Endothelial cell of umbilical vein (primary cell): ENCODE data around the gene AGXT. TPM values are rescaled to one million over a fixed set of nuclear protein-coding genes. Genes with fewer than 3 reads are reported as not detected.

Experiments
- BruUV-seq: library from RNA; stranded (reverse); fragments of 400-500 nt; replicated peaks from 2 replicates; lab custom pipeline; 2021; lab: Mats Ljungman, UMichigan
- CTCF ChIA-PET: fragments of 300-600, 350-600 bp; sonication (Branson Sonifier 250); formaldehyde crosslinking; loops from one replicate; lab custom pipeline; 2021; ENCODE audit warnings: antibody characterized with exemption, inconsistent platforms; lab: Charles Lee
- POLR2A ChIA-PET: fragments of 300-600, 350-600 bp; sonication (Branson Sonifier 250); formaldehyde crosslinking; loops from one replicate; lab custom pipeline; 2021; ENCODE audit warnings: antibody characterized with exemption, inconsistent platforms; lab: Charles Lee
- DNase-seq: peaks from one replicate; pipeline ENCODE4 v3.0.0-alpha.2; 2011; ENCODE audit warnings: low read depth, low spot score
- FAIRE-seq: peaks from 2 replicates; lab custom pipeline; 2011; peaks lifted over from hg19 to GRCh38; lab: Jason Lieb, UNC
- H2AFZ ChIP-seq: 2 replicates; pipeline ENCODE4 v1.6.0; 2012; ENCODE audit warnings: low read depth, low read length, control low read depth, inconsistent platforms
- H3K27ac ChIP-seq: 2 replicates; pipeline ENCODE4 v1.5.1; 2011; ENCODE audit warnings: low read depth, mild to moderate bottlenecking, control low read depth, low read length, moderate library complexity; ENCODE audit not compliant: insufficient read depth
- H3K27me3 ChIP-seq, 2 experiments: 2 replicates each; pipeline versions ENCODE4 v1.6.0 to v1.6.1; 2011; ENCODE audit warnings: low read length in 2 of 2, mixed read lengths in 1 of 2; ENCODE audit not compliant: control insufficient read depth in 2 of 2, insufficient read depth in 2 of 2
- H3K36me3 ChIP-seq, 2 experiments: 2 replicates in 1 of 2; 3 replicates in 1 of 2; pipeline ENCODE4 v1.5.1; 2011; ENCODE audit warnings: low read length in 2 of 2, mild to moderate bottlenecking in 1 of 2, moderate library complexity in 1 of 2; ENCODE audit not compliant: control insufficient read depth in 2 of 2, insufficient read depth in 2 of 2; ENCODE audit errors: extremely low read depth in 1 of 2
- H3K4me1 ChIP-seq: 3 replicates; pipeline ENCODE4 v1.5.1; 2011; ENCODE audit warnings: mild to moderate bottlenecking, low read length; ENCODE audit not compliant: control insufficient read depth, insufficient read depth; ENCODE audit errors: extremely low read depth
- H3K4me2 ChIP-seq: 2 replicates; pipeline ENCODE4 v1.6.1; 2011; ENCODE audit warnings: low read length, control low read depth, mixed read lengths; ENCODE audit not compliant: insufficient read depth
- H3K4me3 ChIP-seq, 3 experiments: fragments of 200-600 bp in 1 of 3; sonication (generic), shearing (Covaris generic) in 1 of 3; replicated peaks in 1 of 3; 2 replicates each; pipeline ENCODE4 v1.5.1; 2011 to 2016; ENCODE audit warnings: control low read depth in 3 of 3, low read length in 3 of 3, mild to moderate bottlenecking in 2 of 3, inconsistent platforms in 1 of 3, low read depth in 1 of 3, moderate library complexity in 1 of 3; ENCODE audit not compliant: insufficient read depth in 1 of 3
- H3K79me2 ChIP-seq: 2 replicates; pipeline ENCODE4 v1.6.0; 2012; ENCODE audit warnings: low read length, inconsistent platforms; ENCODE audit not compliant: control insufficient read depth, insufficient read depth
- H3K9ac ChIP-seq: replicated peaks from 2 replicates; pipeline ENCODE3; 2011; ENCODE audit warnings: low read length, control low read depth; ENCODE audit not compliant: insufficient read depth; ENCODE audit errors: extremely low read depth
- H3K9me1 ChIP-seq: replicated peaks from 3 replicates; pipeline ENCODE4 v1.6.0; 2011; ENCODE audit warnings: mild to moderate bottlenecking, low read length; ENCODE audit not compliant: control insufficient read depth, insufficient read depth; ENCODE audit errors: extremely low read depth
- H3K9me3 ChIP-seq: replicated peaks from 2 replicates; pipeline ENCODE4 v1.5.1; 2012; ENCODE audit warnings: low read length, inconsistent platforms; ENCODE audit not compliant: control insufficient read depth, insufficient read depth
- H4K20me1 ChIP-seq: replicated peaks from 2 replicates; pipeline ENCODE3; 2011; ENCODE audit warnings: mild to moderate bottlenecking, low read length; ENCODE audit not compliant: control insufficient read depth, insufficient read depth; ENCODE audit errors: extremely low read depth
- CTCF ChIP-seq, 2 donors: IDR thresholded peaks; 1 replicate in 1 of 2; 2 replicates in 1 of 2; pipeline ENCODE4 v1.5.1; 2011; ENCODE audit warnings: low read length in 2 of 2, mild to moderate bottlenecking in 2 of 2, moderate library complexity in 2 of 2, control low read depth in 1 of 2, inconsistent platforms in 1 of 2, low read depth in 1 of 2; ENCODE audit not compliant: insufficient read depth in 1 of 2; ENCODE audit errors: extremely low read depth in 1 of 2
- EZH2 ChIP-seq: IDR thresholded peaks from 2 replicates; pipeline ENCODE4 v1.6.1; 2012; ENCODE audit warnings: borderline replicate concordance, low read depth, mild to moderate bottlenecking, moderate library complexity, low read length, inconsistent platforms; ENCODE audit not compliant: severe bottlenecking
- FOS ChIP-seq: IDR thresholded peaks from 2 replicates; pipeline ENCODE4 v1.6.1; 2011; ENCODE audit warnings: mild to moderate bottlenecking, low read length, moderate library complexity, borderline replicate concordance; ENCODE audit not compliant: insufficient read depth
- GATA2 ChIP-seq: IDR thresholded peaks from 2 replicates; pipeline ENCODE4 v1.7.0; 2011; ENCODE audit warnings: low read depth, mild to moderate bottlenecking, moderate library complexity, mixed read lengths, low read length; ENCODE audit not compliant: insufficient read length, insufficient read depth
- JUN ChIP-seq: IDR thresholded peaks from 2 replicates; pipeline ENCODE4 v1.6.1; 2011; ENCODE audit warnings: borderline replicate concordance, low read depth; ENCODE audit not compliant: insufficient read length, insufficient read depth
- MAX ChIP-seq: IDR thresholded peaks from 2 replicates; pipeline ENCODE4 v1.6.1; 2011; ENCODE audit not compliant: insufficient read depth, insufficient read length
- MYC ChIP-seq: IDR thresholded peaks from one replicate; pipeline ENCODE4 v1.6.1; 2011; ENCODE audit warnings: mild to moderate bottlenecking, low read depth, low read length
- POLR2A ChIP-seq: IDR thresholded peaks from 2 replicates; pipeline ENCODE4 v1.6.1; 2012; ENCODE audit warnings: low read depth, mild to moderate bottlenecking, control low read depth, low read length
- POLR2AphosphoS5 ChIP-seq: IDR thresholded peaks from 2 replicates; pipeline ENCODE4 v1.6.1; 2012; ENCODE audit warnings: low read depth, mild to moderate bottlenecking, control low read depth, low read length, moderate library complexity; ENCODE audit not compliant: insufficient read depth
- dilution Hi-C: fragments of 300-500 bp; cut with MboI; formaldehyde crosslinking; loops from one replicate; pipeline ENCODE4 v1.15.0; 2019; ENCODE audit warnings: low sequenced_read_pairs; ENCODE audit not compliant: extremely low pct_ligation_motif_present
- intact Hi-C: fragments of 100-400 bp; cut with micrococcal nuclease; formaldehyde crosslinking; loops from one replicate; pipeline ENCODE4 v1.10.0; 2022
- polyA plus RNA-seq, 4 experiments: library from polyadenylated mRNA; depleted of rRNA in 3 of 4; stranded (reverse) in 3 of 4; unstranded in 1 of 4; fragments of >200 nt; gene quantifications; 2 replicates each; pipeline versions ENCODE4 v1.2.1 to v1.2.3, GENCODE V29; 2011 to 2012; ENCODE audit warnings: missing spikeins in 1 of 4
- total RNA-seq: library from RNA; stranded (reverse); gene quantifications from 2 replicates; pipeline ENCODE4 v1.2.3, GENCODE V29; 2021

The AGXT gene
- total and polyA plus RNA-seq, 2 donors (not counting 3 experiments of a cell fraction or from before 2014, with no cell fraction given): not detected

GRCh38 chr2:240839152-240840143 lies 29.2 kb upstream of the AGXT start:
- no peak overlapping the region for H3K9ac ChIP-seq
- no peaks in the 10 kb centered on the region for H4K20me1 ChIP-seq
- no peak overlapping the region for H2AFZ ChIP-seq
- H3K27me3 ChIP-seq: peaks cover 0 to 4% of the 10 kb centered on the region in 2 experiments
- no peaks in the 10 kb centered on the region for H3K4me1 ChIP-seq
- dilution Hi-C loops: no loop called here
- H3K79me2 ChIP-seq: no peaks in the 10 kb centered on the region
- no peaks in the 10 kb centered on the region for H3K9me1 ChIP-seq
- DNase-seq (no peak), FAIRE-seq (no peak)
- no peak overlapping the region for H3K4me3 ChIP-seq
- no peak overlapping the region for H3K4me2 ChIP-seq
- H3K9me3 ChIP-seq: no peaks in the 10 kb centered on the region
- intact Hi-C loops: loop anchor here (1.0 kb wide), 2 partner anchors 325 to 606 kb away; no protein-coding TSS in a partner anchor
- H3K36me3 ChIP-seq: no peaks in the 10 kb centered on the region
- H3K27ac ChIP-seq: no peak overlapping the region
- BruUV-seq: no TSS peak
- TF ChIP-seq FOS: no peak
- no peak for TF ChIP-seq JUN
- no peak for TF ChIP-seq GATA2
- no peak for TF ChIP-seq POLR2A
- no peak for TF ChIP-seq MYC
- TF ChIP-seq CTCF (IDR thresholded peaks at IDR 0.05; ENCODE audit: extremely low read depth in 1 of 2, insufficient read depth in 1 of 2, low read depth in 1 of 2, low read length in 2 of 2): no peak
- TF ChIP-seq MAX: no peak
- TF ChIP-seq EZH2: no peak
- TF ChIP-seq POLR2AphosphoS5: no peak
- ChIA-PET CTCF (interaction anchor here (0.7 to 2.7 kb wide), 29 partner anchors 10 to 779 kb away, joined by 3 to 78 read pairs (median 5); partner anchors contain the start of genes CAPN10 and DUSP28), POLR2A (no interaction called here)
